ENCODE measurements around the gene SSH2. TPM values are rescaled to one million over a fixed set of nuclear protein-coding genes. Genes with fewer than 3 reads are reported as not detected.

Gene SSH2
- total and polyA plus RNA-seq, 9 of the 15 experiments (the other 6 are each of a cell fraction or from before 2014, with no cell fraction given), result 3.9 to 16.1 (median 10.2) TPM

DNA sequence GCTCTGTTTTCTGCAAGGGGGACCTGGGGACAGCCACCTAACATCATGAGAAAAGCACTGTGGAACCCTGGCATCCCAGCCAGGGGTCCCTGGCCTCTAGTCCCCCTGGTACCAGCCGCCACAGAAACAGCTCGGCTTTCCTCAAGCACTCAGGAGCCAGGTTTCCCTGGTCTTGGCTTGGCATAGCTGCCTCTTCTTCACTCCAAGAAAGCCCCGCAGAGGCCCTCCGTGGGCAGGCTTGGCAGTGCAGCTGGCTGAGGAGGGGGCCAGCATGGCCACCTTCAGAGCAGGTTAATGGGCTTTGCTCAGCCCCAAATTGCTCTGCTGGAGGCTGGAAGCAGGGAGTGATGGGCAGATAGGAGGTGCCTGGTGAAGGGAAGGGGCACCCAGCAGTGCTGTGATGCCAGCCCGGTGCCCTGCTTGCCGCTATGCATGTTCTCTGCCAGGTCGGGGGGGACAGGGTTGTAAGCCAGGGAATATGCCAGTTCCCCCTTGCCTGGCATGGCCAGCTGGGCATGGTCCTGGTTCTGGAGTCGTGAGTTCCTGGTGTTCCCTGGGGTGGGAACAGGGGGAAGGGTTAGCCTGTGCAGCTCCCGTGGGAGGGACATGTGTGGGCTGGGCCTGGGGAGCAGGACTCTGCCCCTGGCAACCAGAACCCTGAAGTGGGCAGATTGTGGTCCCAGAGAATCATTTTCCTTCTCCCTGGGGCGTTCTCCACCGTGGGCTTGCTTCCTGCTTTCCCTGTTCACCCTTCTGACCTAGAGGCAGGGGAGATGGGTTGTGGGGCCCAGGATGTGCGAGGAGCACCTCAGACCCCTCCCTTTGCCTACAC lies 333.9 kb downstream of the SSH2 start:
- Histone ChIP-seq H3K9ac (ENCODE audit: insufficient read depth in 1 of 2, low read depth in 2 of 2, low read length in 2 of 2) (peak overlapping the region in 1 of 2 experiments; percentile 24; a peak in 2 of 4 replicates), H3K79me2 (ENCODE audit: control insufficient read depth, insufficient read depth, low read length) (peaks cover 6% of the 10 kb centered on the region; the same call in 2 of the 3 replicates), H3K36me3 (ENCODE audit: control insufficient read depth, insufficient read depth, low read length) (no peaks in the 10 kb centered on the region), H3K4me3 (no peak overlapping the region), H3K9me3 (replicated peaks; ENCODE audit: control insufficient read depth, insufficient read depth, low read depth, low read length) (no peaks in the 10 kb centered on the region), H3K27ac (ENCODE audit: extremely low read depth, low read depth, low read length) (no peak overlapping the region), H3K4me1 (replicated peaks in 1 of 2; ENCODE audit: control insufficient read depth in 2 of 2, insufficient read depth in 2 of 2, low read length in 2 of 2) (peaks cover 25 to 60% of the 10 kb centered on the region in 2 experiments), H2AFZ (ENCODE audit: low read depth, low read length) (no peak overlapping the region), H3K4me2 (ENCODE audit: insufficient read depth, low read length) (no peak overlapping the region), H3K27me3 (ENCODE audit: control insufficient read depth in 2 of 2, insufficient read depth in 2 of 2, low read length in 2 of 2) (no peaks in the 10 kb centered on the region), H3K9me1 (ENCODE audit: control insufficient read depth, insufficient read depth, low read length) (peaks cover 4% of the 10 kb centered on the region), H4K20me1 (replicated peaks; ENCODE audit: control insufficient read depth, insufficient read depth, low read length) (peaks cover 12% of the 10 kb centered on the region)
- FAIRE-seq, result no peak
- POLR2A ChIA-PET, result interaction anchor here (1.6 kb wide), 1 partner anchor 16 kb away, joined by 3 read pairs; no protein-coding TSS in a partner anchor
- ATAC-seq, result no peak
- CTCF ChIA-PET (ENCODE audit: low intra/inter-chr PET ratio), result no interaction called here
- intact Hi-C loops (cut with micrococcal nuclease), result no loop called here
- in situ Hi-C loops (cut with MboI), result no loop called here
- BruUV-seq (replicated peaks), result no TSS peak
- 50% methylated on average over 10 of the region's 12 CpGs for WGBS (ENCODE audit: insufficient coverage, low coverage, missing lambda C conversion rate)
- no peak for DNase-seq (ENCODE audit: extremely low read depth in 1 of 4, low spot score in 3 of 4)
- TF ChIP-seq ZNF77 (CRISPR knock-in tag; IDR thresholded peaks at IDR 0.05) (no peak), ETS2 (tag; IDR thresholded peaks at IDR 0.05; ENCODE audit: borderline replicate concordance, poor library complexity, severe bottlenecking) (no peak), ZNF316 (IDR thresholded peaks at IDR 0.05) (no peak), PCBP1 (IDR thresholded peaks at IDR 0.05; ENCODE audit: low read depth, low read length, poor library complexity, severe bottlenecking) (no peak), CBX1 (IDR thresholded peaks at IDR 0.05; ENCODE audit: low read depth) (no peak), TAF15 (IDR thresholded peaks at IDR 0.05; ENCODE audit: low read depth, low read length) (no peak)
- TF ChIP-seq, protein P1, sequence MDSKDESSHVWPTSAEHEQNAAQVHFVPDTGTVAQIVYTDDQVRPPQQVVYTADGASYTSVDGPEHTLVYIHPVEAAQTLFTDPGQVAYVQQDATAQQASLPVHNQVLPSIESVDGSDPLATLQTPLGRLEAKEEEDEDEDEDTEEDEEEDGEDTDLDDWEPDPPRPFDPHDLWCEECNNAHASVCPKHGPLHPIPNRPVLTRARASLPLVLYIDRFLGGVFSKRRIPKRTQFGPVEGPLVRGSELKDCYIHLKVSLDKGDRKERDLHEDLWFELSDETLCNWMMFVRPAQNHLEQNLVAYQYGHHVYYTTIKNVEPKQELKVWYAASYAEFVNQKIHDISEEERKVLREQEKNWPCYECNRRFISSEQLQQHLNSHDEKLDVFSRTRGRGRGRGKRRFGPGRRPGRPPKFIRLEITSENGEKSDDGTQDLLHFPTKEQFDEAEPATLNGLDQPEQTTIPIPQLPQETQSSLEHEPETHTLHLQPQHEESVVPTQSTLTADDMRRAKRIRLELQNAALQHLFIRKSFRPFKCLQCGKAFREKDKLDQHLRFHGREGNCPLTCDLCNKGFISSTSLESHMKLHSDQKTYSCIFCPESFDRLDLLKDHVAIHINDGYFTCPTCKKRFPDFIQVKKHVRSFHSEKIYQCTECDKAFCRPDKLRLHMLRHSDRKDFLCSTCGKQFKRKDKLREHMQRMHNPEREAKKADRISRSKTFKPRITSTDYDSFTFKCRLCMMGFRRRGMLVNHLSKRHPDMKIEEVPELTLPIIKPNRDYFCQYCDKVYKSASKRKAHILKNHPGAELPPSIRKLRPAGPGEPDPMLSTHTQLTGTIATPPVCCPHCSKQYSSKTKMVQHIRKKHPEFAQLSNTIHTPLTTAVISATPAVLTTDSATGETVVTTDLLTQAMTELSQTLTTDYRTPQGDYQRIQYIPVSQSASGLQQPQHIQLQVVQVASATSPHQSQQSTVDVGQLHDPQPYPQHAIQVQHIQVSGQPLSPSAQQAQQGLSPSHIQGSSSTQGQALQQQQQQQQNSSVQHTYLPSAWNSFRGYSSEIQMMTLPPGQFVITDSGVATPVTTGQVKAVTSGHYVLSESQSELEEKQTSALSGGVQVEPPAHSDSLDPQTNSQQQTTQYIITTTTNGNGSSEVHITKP (IDR thresholded peaks at IDR 0.05; ENCODE audit: partially characterized antibody), result no peak
- TF ChIP-seq, protein P2, sequence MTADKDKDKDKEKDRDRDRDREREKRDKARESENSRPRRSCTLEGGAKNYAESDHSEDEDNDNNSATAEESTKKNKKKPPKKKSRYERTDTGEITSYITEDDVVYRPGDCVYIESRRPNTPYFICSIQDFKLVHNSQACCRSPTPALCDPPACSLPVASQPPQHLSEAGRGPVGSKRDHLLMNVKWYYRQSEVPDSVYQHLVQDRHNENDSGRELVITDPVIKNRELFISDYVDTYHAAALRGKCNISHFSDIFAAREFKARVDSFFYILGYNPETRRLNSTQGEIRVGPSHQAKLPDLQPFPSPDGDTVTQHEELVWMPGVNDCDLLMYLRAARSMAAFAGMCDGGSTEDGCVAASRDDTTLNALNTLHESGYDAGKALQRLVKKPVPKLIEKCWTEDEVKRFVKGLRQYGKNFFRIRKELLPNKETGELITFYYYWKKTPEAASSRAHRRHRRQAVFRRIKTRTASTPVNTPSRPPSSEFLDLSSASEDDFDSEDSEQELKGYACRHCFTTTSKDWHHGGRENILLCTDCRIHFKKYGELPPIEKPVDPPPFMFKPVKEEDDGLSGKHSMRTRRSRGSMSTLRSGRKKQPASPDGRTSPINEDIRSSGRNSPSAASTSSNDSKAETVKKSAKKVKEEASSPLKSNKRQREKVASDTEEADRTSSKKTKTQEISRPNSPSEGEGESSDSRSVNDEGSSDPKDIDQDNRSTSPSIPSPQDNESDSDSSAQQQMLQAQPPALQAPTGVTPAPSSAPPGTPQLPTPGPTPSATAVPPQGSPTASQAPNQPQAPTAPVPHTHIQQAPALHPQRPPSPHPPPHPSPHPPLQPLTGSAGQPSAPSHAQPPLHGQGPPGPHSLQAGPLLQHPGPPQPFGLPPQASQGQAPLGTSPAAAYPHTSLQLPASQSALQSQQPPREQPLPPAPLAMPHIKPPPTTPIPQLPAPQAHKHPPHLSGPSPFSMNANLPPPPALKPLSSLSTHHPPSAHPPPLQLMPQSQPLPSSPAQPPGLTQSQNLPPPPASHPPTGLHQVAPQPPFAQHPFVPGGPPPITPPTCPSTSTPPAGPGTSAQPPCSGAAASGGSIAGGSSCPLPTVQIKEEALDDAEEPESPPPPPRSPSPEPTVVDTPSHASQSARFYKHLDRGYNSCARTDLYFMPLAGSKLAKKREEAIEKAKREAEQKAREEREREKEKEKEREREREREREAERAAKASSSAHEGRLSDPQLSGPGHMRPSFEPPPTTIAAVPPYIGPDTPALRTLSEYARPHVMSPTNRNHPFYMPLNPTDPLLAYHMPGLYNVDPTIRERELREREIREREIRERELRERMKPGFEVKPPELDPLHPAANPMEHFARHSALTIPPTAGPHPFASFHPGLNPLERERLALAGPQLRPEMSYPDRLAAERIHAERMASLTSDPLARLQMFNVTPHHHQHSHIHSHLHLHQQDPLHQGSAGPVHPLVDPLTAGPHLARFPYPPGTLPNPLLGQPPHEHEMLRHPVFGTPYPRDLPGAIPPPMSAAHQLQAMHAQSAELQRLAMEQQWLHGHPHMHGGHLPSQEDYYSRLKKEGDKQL (CRISPR knock-in tag; IDR thresholded peaks at IDR 0.05; ENCODE audit: borderline replicate concordance), result no peak
- TF ChIP-seq, protein P3, sequence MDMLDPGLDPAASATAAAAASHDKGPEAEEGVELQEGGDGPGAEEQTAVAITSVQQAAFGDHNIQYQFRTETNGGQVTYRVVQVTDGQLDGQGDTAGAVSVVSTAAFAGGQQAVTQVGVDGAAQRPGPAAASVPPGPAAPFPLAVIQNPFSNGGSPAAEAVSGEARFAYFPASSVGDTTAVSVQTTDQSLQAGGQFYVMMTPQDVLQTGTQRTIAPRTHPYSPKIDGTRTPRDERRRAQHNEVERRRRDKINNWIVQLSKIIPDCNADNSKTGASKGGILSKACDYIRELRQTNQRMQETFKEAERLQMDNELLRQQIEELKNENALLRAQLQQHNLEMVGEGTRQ (CRISPR knock-in tag; IDR thresholded peaks at IDR 0.05), result no peak
- TF ChIP-seq, protein P4, sequence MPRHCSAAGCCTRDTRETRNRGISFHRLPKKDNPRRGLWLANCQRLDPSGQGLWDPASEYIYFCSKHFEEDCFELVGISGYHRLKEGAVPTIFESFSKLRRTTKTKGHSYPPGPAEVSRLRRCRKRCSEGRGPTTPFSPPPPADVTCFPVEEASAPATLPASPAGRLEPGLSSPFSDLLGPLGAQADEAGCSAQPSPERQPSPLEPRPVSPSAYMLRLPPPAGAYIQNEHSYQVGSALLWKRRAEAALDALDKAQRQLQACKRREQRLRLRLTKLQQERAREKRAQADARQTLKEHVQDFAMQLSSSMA (CRISPR knock-in tag; IDR thresholded peaks at IDR 0.05), result no peak
